Posterior cingulate gyrus (tissue), 11 donors: ENCODE data around the gene ITCH.
"Not testable (repeated sequence)": the region's sequence is repeated elsewhere in the genome, so short reads cannot be mapped to it uniquely, and the experiment has no call there.

Experiments
- DNase-seq, 10 donors: peaks; one replicate each; pipeline versions ENCODE4 v3.0.0 to v3.0.0-alpha.2; 2020 to 2021; ENCODE audit warnings: mixed read lengths in 3 of 10
- intact Hi-C: fragments of 100-400 bp; cut with DNase I; formaldehyde crosslinking; loops from one replicate; pipeline ENCODE4 v1.15.1; 2023

ITCH gene

DNA sequence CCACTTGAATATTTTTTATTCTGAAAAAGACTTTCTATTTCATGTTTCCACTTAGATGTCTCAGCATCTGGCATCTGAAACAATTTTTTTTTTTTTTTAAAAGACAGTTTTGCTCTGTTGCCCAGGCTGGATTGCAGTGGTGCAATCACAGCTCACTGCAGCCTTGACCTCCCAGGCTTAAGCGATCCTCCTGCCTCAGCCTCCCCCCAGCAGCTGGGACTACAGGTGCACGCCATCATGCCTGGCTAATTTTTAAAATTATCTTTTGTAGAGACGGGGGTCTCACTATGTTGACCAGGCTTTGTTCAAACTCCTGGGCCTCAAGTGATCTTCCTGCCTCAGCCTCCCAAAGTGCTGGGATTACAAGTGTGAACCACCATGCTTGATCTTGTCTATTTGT is 42.9 kb downstream of the ITCH start:
- DNase-seq, intact Hi-C loops: not testable (repeated sequence)

DNA sequence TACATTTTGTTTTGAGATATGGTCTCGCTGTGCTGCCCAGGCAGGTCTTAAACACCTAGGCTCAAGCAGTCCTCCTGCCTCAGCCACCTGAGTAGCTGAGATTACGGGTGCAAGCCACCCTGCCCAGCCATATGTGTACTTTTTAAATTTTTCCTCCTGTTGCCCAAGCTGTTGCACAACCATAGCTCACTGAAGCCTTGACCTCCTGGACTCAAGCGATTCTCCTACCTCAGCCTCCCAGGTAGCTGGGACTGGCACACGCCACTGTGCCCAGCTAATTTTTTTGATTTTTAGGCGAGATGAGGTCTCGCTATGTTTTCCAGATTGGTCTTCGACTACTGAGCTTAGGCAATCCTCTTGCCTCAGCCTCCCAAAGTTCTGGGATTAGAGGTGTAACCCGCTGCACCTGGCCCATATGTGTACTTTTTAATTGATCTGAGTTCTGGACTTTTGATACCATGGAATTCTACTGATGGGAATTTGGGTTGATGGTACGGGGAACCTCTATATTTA is 44.9 kb downstream of the ITCH start:
- DNase-seq: no peak
- intact Hi-C loops: no loop called here

DNA sequence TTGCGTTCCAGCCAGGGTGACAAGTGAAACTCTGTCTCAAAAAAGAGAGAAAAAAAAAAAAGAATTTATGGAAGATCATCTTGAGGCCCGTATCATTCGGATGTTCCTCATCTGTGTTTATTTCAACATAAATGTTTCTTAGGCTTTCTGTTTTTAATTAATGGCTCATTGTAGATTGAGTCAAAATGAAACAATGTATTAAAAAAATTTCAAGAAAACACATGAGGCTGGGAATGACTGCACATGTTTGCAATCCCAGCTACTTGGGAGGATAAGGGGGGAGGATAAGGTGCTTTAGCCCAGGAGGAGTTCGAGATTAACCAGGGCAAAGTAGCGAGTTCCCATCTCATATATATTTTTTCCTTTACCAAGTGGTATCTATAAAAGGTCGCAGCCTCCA is 47.3 kb downstream of the ITCH start:
- intact Hi-C loops: no loop called here
- no peak for DNase-seq

DNA sequence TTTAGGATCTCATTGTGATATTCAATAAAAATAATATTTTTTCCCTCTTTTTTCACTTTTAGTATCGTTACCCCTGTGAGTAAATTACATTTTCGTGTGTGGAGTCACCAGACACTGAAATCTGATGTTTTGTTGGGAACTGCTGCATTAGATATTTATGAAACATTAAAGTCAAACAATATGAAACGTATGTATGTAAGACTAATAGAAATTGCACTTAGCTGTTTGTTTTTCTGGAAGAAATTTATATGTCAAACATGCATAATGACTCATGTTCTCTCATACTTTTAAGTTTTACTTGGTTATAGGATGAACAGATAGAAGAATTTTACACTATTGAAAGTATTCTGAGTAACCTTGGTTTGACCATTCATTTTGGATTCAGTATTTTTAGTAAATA is 49.4 kb downstream of the ITCH start:
- intact Hi-C loops: no loop called here
- DNase-seq: no peak

DNA sequence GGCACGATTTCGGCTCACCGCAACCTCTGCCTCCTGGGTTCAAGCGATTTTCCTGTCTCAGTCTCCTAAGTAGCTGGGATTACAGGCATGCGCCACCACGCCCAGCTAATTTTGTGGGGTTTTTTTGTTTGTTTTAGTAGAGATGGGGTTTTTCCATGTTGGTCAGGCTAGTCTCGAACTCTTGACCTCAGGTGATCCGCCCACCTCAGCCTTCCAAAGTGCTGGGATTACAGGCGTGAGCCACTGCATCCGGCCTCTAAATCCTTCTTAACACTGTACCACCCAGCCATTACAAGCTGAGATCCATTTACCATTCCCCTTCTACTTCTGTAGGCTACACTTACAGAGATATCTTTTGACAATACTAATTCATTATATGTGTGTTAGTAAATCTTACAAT is 51.5 kb downstream of the ITCH start:
- DNase-seq, intact Hi-C loops: not testable (repeated sequence)

DNA sequence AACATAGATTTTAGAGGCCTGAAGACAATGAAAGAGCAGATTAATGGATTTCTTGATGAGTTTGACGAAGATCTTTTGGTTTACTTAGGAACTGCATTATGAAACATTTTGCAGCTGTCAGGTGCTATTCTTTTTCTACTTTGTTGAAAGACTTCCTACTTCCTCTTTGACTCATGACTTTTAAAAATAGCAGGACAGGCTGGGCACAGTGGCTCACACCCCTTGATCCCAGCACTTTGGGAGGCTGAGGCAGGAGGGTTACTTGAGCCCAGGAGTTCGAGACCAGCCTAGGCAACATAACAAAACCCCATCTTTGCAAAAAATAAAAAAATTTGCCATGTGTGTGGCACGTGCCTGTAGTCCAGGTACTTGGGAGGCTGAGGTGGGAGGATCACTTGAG is 52.0 kb downstream of the ITCH start:
- intact Hi-C loops: no loop called here
- no peak for DNase-seq

DNA sequence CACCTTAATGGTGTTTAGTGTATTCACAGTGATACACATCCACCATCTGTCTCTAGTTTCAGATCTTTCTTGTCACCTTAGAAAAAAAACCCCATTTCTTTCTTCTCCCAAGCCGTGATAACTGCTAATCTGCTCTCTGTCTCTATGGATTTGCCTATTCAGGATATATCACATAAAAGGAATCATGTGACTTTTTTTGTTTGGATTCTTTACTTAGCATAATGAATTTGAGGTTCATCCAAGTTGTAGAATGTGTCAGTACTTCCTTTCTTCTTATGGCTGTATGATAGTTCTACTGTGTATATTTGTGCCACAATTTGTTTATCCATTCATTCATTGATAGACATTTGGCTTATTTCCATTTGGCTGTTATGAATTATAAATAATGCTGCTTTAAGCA is 57.1 kb downstream of the ITCH start:
- no peak for DNase-seq

DNA sequence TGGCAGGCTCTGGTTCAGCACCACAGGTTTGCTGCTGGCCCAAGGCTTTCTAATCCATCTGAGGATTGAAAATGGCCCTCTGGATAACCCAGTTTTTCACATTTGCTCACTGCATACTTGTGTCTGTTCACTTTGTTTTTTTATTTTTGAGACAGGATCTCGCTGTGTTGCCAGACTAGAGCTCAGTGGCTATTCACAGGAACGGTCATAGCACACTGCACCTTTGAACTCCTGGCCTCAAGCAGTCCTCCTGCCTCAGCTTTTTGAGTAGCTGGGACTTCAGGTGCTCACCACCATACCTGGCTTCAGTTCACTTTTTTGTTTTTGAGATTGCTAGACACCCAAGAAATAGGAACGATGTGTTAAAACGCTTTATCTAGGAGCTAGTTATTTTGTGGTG is 57.9 kb downstream of the ITCH start:
- DNase-seq: no peak
- intact Hi-C loops: no loop called here

More for the DNA sequence above, 57.1 kb downstream of the ITCH start:
- intact Hi-C loops: no loop called here

DNA sequence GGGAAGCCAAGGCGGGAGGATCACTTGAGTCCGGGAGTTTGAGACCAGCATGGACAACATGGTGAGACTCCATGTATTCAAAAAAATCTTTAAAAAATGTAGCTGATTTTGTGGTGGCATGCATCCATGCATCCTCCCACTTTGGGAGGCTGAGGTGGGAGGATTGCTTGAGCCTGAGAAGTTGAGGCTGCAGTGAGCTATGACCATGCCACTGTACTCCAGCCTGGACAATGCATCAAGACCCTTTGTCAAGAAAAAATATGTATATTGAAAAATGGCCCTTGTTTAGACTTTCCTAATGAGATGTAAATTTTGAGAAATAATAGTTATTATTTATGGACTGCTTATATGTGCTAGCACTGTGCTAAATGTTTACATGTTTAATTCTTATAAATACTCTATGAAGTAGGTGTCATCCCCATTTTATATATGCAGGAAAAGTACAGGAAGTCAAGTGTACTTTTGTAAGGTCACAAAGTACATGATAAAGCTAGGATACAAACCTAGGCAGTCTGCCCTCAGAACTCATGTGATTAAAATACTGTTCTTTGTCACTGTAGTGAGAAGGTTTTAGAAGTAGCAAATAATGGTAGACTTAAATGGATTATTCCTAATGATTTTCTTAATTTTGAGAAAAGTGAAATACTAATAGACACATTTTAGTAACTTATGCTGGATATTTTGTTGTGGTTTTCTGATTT is 58.8 kb downstream of the ITCH start:
- no peak for DNase-seq
- intact Hi-C loops: no loop called here

DNA sequence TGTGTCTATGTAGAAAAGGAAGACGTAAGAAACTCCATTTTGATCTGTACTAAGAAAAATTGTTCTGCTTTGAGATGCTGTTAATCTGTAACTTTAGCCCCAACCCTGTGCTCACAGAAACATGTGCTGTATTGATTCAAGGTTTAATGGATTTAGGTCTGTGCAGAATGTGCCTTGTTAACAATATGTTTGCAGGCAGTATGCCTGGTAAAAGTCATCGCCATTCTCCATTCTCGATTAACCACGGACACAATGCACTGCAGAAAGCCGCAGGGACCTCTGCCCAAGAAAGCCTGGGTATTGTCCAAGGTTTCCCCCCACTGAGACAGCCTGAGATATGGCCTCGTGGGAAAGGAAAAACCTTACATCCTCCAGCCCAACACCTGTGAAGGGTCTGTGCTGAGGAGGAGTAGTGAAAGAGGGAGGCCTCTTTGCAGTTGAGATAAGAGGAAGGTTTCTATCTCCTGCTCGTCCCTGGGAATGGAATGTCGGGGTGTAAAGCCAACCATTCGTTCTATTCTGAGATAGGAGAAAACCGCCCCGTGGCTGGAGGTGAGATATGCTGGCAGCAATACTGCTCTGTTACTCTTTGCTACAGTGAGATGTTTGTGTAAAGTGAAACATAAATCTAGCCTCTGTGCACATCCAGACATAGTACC is 62.1 kb downstream of the ITCH start:
- intact Hi-C loops, DNase-seq: not testable (repeated sequence)

DNA sequence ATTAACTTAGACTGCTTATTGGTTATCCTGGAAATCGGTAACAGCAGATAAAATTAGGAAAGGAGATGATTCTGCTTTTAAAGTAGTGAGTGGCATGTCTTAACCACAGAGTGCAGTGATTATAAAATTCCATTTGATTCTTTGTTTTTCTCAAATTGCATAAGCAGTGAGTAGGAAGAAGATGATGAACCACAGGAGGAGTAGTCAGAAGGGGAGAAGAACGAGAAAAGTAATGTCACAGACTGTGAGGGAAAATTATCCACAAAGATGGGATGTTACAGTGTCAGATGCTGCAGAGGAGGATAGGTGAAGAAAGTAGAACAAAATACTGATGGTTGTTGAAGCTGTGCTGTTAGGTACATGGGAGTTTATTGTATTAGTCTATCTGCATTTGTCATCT is 63.0 kb downstream of the ITCH start:
- intact Hi-C loops: no loop called here

DNA sequence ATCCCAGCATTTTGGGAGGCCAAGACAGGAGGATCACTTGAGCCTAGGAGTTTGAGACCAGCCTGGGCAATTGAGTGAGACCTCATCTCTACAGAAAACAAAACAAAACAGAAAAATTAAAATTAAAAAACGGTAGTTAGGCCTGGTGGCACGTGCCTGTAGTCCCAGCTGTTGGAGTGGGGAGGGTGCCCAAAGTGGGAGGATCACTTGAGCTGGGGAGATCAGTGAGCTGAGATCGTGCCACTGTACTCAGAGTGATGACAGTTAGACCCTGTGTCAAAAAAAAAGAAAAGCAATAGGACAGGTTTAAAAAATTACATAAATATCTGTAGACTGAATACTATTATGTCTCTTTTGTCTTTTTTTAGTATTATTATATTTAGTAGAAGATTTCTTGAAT is 64.3 kb downstream of the ITCH start:
- intact Hi-C loops: no loop called here
- DNase-seq: no peak

More for the DNA sequence above, 63.0 kb downstream of the ITCH start:
- DNase-seq: no peak

DNA sequence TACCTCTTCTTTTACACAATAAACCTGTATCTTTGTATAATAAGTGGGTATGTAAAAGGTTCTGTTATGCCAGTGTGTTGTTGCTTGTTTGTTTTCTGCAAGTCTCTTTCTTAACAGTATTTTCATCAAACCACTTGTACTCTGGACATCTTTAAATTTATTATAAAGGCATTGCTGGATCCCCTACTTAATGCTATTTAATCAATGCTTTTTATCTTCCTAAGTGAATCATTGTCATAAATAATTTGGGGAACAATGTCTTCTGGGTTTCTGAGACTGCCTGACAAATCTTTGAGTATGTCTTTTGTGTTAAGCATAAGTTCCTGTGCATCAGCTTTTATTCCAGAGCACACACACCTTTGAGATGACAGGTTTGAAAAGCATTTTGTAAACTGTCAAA is 64.7 kb downstream of the ITCH start:
- intact Hi-C loops: no loop called here
- no peak for DNase-seq

DNA sequence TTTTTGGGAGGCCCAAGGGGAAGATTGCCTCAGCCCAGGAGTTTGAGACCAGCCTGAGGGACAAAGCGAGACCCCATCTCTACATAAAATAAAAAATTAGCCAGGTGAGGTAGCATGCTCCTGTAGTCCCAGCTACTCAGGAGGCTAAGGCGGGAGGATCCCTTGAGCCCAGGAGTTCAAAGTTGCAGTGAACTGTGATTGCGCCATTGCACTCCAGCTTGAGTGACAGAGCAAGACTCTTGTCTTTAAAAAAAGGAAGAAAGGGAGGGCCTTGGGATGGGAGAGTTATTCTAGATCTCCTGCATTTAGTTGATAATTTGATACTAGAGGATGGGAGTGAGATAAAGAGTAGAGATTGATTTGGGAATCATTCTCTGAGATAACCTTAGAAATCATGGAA is 68.1 kb downstream of the ITCH start:
- no peak for DNase-seq
- intact Hi-C loops: no loop called here

DNA sequence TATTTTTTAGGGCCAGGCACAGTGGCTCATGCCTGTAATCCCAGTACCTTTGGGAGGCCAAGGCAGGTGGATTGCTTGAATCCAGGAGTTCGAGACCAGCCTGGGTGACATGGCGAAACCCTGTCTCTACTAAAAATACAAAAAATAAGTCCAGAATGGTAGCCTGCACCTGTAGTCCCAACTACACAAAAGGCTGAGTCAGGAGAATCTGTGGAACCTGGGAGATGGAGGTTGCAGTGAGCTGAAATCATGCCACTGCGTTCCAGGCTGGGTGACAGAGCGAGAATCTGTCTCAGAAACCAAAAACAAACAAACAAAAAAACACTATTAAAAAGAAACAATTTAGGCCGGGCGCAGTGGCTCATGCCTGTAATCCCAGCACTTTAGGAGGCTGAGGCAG is 69.6 kb downstream of the ITCH start:
- intact Hi-C loops, DNase-seq: not testable (repeated sequence)

DNA sequence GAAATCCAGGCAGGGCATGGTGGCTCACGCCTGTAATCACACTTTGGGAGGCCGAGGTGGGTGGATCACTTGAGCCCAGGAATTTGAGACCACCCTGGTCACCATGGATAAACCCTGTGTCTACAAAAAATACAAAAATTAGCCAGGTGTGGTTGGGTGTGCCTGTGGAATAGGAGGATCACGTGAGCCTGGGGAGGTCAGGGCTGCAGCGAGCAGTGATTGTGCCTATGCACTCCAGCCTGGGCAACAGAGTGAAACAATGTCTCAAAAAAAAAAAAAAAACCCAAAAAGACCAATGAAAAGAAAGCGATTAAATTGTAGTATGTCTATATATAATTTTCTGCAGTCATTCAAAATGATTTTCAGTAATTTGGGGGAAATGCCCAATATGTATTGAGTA is 70.3 kb downstream of the ITCH start:
- intact Hi-C loops: no loop called here
- DNase-seq: no peak

DNA sequence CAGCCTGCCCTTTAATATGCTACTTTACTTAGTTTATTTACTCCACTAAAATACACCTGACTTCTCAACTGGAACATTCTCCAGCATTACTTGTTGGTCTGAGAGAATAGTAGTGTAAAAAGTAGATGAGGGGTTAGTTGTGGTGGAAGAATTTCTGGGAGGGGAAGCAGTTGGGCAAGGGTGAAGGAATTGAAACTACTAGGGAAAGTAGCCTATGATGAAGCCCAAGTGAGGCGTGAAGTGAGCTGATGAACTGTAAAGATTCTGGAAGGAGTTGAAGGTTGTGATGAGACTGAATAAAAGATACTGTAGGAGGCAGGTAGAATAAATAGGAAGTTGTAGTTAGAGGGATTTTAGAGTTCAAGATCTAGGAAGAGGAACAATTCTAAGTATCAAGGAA is 72.5 kb downstream of the ITCH start:
- no peak for DNase-seq
- intact Hi-C loops: no loop called here

DNA sequence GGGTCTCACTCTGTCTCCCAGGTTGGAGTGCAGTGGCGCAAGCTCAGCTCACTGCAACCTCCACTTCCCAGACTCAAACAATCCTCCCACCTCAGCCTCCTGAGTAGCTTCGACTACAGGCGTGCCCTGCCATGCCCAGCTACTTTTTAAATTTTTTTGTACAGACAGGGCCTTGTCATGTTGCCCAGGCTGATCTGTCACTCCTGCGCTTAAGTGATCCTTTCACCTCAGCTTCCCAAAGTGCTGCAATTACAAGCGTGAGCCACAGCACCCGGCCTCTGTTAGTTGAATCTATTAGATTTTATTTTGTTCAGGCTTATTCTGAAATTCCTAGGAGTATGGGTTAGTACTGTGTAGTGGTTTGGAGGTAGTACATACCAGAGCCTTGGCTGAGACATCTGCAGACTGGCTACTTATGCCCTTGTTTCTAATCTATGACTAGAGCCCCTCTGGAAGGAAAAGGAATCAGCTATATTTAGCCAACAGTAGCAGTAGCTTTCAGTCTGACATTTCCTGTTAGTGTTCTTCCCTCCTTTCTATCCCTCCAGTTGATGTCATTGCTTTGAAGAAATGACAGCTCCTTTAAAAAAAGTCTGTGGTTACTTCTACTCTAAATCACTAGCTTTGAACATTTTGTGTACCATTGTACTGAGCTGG is 74.4 kb downstream of the ITCH start:
- no peak for DNase-seq
- intact Hi-C loops: no loop called here

DNA sequence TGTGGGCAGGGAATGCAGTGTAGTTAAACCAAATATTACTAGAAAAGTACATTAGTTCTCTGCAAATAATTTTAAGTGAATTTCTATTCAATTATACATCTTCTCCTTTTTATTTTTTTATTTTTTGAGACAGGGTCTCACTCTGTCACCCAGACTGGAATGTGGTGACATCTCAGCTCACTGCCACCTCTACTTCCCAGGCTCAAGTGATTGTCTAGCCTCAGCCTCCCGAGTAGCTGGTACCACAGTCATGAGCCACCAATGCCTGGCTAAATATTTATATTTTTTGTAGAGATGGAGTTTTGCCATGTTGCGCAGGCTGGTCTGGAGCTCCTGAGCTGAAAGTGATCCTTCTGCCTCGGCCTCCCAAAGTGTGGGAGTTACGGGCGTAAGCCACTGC is 76.1 kb downstream of the ITCH start:
- intact Hi-C loops: no loop called here
- no peak for DNase-seq

DNA sequence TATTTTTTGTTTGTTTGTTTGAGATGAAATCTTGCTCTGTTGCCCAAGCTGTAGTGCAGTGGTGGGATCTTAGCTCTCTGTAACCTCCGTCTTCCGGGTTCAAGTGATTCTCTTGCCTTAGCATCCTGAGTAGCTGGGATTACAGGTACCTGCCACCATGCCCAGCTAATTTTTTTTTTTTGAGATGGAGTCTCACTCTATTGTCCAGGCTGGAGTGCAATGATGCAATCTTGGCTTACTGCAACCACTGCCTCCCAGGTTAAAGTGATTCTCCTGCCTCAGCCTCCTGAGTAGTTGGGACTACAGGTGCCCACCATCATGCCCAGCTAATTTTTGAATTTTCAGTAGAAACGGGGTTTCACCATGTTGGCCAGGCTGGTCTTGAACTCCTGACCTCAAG is 78.3 kb downstream of the ITCH start:
- DNase-seq, intact Hi-C loops: not testable (repeated sequence)

DNA sequence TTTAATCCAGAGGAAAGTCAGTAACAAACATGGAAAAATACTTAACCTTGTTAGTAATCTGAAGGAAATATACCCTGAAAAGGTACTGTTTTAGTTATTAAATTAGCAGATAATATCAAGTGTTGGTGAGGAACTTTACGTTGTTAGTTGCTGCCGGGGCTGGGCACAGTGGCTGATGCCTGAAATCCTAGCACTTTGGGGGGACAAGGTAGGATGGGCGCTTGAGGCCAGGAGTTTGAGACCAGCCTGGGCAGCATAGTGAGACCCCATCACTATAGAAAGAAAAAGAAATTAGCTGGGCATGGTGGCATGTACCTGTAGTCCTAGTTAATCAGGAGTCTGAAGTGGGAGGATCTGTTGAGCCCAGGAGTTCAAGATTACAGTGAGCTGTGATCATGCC is 80.5 kb downstream of the ITCH start:
- intact Hi-C loops: no loop called here
- DNase-seq: no peak
